Measurements from ENCODE around the gene IL12A.

DNA sequence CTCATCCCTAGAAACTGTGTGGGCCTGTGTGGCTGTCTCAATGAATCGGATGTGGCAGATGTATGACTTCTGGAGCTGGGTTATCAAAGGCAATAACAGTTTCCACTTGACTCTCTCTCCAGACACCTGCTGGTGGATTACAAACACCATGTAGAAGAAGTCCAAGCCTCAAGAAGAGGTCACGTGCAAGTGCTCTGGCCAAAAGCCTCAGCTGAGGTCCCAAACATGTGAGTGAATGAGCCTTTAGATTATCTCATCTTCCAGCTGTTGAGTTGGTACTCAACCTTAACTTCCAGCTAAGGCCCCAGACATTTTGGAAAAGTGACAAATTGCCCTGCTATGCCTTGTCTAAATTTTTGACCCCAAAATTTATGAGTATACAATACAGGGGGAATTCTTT lies 42.7 kb upstream of the IL12A start:
- TF ChIP-seq, protein P1, sequence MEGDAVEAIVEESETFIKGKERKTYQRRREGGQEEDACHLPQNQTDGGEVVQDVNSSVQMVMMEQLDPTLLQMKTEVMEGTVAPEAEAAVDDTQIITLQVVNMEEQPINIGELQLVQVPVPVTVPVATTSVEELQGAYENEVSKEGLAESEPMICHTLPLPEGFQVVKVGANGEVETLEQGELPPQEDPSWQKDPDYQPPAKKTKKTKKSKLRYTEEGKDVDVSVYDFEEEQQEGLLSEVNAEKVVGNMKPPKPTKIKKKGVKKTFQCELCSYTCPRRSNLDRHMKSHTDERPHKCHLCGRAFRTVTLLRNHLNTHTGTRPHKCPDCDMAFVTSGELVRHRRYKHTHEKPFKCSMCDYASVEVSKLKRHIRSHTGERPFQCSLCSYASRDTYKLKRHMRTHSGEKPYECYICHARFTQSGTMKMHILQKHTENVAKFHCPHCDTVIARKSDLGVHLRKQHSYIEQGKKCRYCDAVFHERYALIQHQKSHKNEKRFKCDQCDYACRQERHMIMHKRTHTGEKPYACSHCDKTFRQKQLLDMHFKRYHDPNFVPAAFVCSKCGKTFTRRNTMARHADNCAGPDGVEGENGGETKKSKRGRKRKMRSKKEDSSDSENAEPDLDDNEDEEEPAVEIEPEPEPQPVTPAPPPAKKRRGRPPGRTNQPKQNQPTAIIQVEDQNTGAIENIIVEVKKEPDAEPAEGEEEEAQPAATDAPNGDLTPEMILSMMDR (optimal IDR thresholded peaks at IDR 0.05 in 1 of 3, IDR thresholded peaks at IDR 0.05 in 1 of 3, conservative IDR thresholded peaks at IDR 0.05 in 1 of 3; ENCODE audit: extremely low read depth in 1 of 3, insufficient read depth in 2 of 3, low read length in 3 of 3): no peak
- TF ChIP-seq EZH2 (IDR thresholded peaks at IDR 0.05; ENCODE audit: low read length): no peak
